HepG2 (cell line): ENCODE results near the gene PDE9A.

ENCODE experiments used
- CBX2 ChIP-seq, 2 experiments: fragments of 200-600 bp in 1 of 2; sonication (generic); formaldehyde crosslinking in 1 of 2; IDR thresholded peaks; 2 replicates each; pipeline versions ENCODE4 v1.7.0 to v1.8.1; 2018 to 2022; ENCODE audit warnings: low read depth in 2 of 2, low read length in 1 of 2, mild to moderate bottlenecking in 1 of 2, missing genetic modification reagents in 1 of 2
- CREB1 ChIP-seq, 2 experiments: fragments of 450-650 bp in 1 of 2; IDR thresholded peaks; 2 replicates each; pipeline ENCODE4 v1.6.1; 2016 to 2017; ENCODE audit warnings: control low read depth in 1 of 2, mild to moderate bottlenecking in 1 of 2, missing compliant biosample characterization in 1 of 2, missing genetic modification characterization in 1 of 2
- HOXA3 ChIP-seq: sonication (generic); formaldehyde crosslinking; IDR thresholded peaks from 2 replicates; pipeline ENCODE4 v1.5.0; 2020; ENCODE audit warnings: missing genetic modification reagents
- JUN ChIP-seq: sonication (generic); formaldehyde crosslinking; IDR thresholded peaks from 2 replicates; pipeline ENCODE4 v1.4.0; 2020; ENCODE audit warnings: mild to moderate bottlenecking, missing genetic modification reagents
- NFE2 ChIP-seq: sonication (generic); formaldehyde crosslinking; IDR thresholded peaks from 2 replicates; pipeline ENCODE4 v1.4.0; 2020; ENCODE audit warnings: missing genetic modification reagents
- NR3C1 ChIP-seq: sonication (generic); formaldehyde crosslinking; IDR thresholded peaks from 2 replicates; pipeline ENCODE4 v1.4.0; 2020; ENCODE audit warnings: missing genetic modification reagents
- RFX5 ChIP-seq: IDR thresholded peaks from 2 replicates; pipeline ENCODE4 v1.6.1; 2011; ENCODE audit warnings: low read depth, low read length, improper control_type of control experiment
- ZNF558 ChIP-seq: sonication (generic); formaldehyde crosslinking; IDR thresholded peaks from 2 replicates; pipeline ENCODE4 v1.9.0; 2022; ENCODE audit warnings: mild to moderate bottlenecking, missing genetic modification reagents, borderline replicate concordance
- TF ChIP-seq, protein P1 (sequence below): IDR thresholded peaks from 2 replicates; pipeline ENCODE4 v1.6.1; 2016; ENCODE audit warnings: missing genetic modification reagents, missing compliant biosample characterization
- TF ChIP-seq, protein P2 (sequence below): sonication (generic); formaldehyde crosslinking; IDR thresholded peaks from 2 replicates; pipeline ENCODE4 v1.5.0; 2020; ENCODE audit warnings: mild to moderate bottlenecking, missing genetic modification reagents, moderate library complexity
- TF ChIP-seq, protein P3 (sequence below): IDR thresholded peaks from 2 replicates; pipeline ENCODE4 v1.6.1; 2016; ENCODE audit warnings: low read depth

DNA sequence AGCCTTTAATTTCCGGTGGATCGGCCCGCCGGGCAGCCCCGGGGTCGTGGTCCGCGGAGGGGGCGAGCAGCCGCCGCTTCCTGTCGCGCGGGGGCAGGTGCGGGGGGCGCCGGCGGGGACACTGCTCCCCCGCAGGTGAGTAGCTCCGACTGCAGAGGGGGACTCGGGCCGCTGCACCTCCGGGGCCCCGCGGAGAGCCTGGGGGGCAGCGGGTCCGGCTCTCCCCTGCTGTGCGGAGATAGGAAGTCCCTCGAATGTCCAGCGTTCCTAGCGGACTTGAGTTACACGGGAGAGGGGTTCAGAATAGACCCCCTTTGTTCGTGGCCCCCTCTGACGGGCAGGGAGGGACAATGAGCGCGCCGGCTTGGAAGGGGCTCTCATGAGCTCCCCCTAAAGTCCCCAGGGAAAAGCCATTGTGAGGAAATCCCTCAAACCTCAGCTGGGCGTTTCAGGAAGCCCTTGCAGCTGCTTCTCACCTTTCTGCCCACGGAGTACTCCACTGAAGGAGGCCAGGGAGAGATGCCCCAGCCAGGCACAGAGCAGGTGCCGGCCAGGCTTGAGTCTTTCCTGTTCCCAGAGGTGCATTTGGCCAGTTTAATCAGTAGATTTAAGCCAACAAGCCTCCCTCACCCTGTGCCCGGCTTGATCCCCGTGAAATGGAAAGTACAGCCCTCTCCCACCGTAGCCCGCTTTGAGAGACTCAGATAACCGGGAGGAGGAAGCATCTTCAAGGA lies 925 bp downstream of the PDE9A start:
- TF ChIP-seq HOXA3 (CRISPR knock-in tag) (no peak), NFE2 (CRISPR knock-in tag) (no peak), CREB1 (IDR thresholded peaks at IDR 0.05) (no peak), CREB1 (CRISPR knock-in tag; IDR thresholded peaks at IDR 0.05) (no peak), ZNF558 (CRISPR knock-in tag) (no peak), CBX2 (IDR thresholded peaks at IDR 0.05; ENCODE audit: low read depth, low read length) (no peak), CBX2 (CRISPR knock-in tag; IDR thresholded peaks at IDR 0.05; ENCODE audit: low read depth) (no peak), JUN (no peak), RFX5 (no peak), NR3C1 (CRISPR knock-in tag) (no peak)
- TF ChIP-seq, protein P1, sequence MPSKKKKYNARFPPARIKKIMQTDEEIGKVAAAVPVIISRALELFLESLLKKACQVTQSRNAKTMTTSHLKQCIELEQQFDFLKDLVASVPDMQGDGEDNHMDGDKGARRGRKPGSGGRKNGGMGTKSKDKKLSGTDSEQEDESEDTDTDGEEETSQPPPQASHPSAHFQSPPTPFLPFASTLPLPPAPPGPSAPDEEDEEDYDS = no peak
- TF ChIP-seq, protein P2, sequence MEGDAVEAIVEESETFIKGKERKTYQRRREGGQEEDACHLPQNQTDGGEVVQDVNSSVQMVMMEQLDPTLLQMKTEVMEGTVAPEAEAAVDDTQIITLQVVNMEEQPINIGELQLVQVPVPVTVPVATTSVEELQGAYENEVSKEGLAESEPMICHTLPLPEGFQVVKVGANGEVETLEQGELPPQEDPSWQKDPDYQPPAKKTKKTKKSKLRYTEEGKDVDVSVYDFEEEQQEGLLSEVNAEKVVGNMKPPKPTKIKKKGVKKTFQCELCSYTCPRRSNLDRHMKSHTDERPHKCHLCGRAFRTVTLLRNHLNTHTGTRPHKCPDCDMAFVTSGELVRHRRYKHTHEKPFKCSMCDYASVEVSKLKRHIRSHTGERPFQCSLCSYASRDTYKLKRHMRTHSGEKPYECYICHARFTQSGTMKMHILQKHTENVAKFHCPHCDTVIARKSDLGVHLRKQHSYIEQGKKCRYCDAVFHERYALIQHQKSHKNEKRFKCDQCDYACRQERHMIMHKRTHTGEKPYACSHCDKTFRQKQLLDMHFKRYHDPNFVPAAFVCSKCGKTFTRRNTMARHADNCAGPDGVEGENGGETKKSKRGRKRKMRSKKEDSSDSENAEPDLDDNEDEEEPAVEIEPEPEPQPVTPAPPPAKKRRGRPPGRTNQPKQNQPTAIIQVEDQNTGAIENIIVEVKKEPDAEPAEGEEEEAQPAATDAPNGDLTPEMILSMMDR = peak; percentile 55
- TF ChIP-seq, protein P3, sequence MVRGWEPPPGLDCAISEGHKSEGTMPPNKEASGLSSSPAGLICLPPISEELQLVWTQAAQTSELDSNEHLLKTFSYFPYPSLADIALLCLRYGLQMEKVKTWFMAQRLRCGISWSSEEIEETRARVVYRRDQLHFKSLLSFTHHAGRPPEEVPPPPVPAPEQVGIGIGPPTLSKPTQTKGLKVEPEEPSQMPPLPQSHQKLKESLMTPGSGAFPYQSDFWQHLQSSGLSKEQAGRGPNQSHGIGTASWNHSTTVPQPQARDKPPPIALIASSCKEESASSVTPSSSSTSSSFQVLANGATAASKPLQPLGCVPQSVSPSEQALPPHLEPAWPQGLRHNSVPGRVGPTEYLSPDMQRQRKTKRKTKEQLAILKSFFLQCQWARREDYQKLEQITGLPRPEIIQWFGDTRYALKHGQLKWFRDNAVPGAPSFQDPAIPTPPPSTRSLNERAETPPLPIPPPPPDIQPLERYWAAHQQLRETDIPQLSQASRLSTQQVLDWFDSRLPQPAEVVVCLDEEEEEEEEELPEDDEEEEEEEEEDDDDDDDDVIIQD (CRISPR knock-in tag) = no peak
